CD4-positive, CD25-positive, alpha-beta regulatory T cell (primary cell): ENCODE data around the gene CTNNA1. TPM values are rescaled to one million over a fixed set of nuclear protein-coding genes. Genes with fewer than 3 reads are reported as not detected.
"Not testable (repeated sequence)": the region's sequence is repeated elsewhere in the genome, so short reads cannot be mapped to it uniquely, and the experiment has no call there.

Experiments used
- ATAC-seq, 2 donors: fragments of 150-1000 bp; cut with Tn5 transposase; one replicate each; pipeline ENCODE4 v1.10.0; 2021; ENCODE audit warnings: low read depth in 2 of 2, moderate number of reproducible peaks in 2 of 2, moderate library complexity in 1 of 2
- DNase-seq, 3 donors: peaks; one replicate each; pipeline versions ENCODE4 v3.0.0 to v3.0.0-alpha.2; 2012 to 2022; ENCODE audit warnings: mixed read lengths in 1 of 3
- H3K27ac ChIP-seq: one replicate; pipeline ENCODE4 v1.7.0; 2013; ENCODE audit warnings: mild to moderate bottlenecking, low read length; ENCODE audit not compliant: insufficient read depth, poor library complexity, severe bottlenecking
- H3K27me3 ChIP-seq: one replicate; pipeline ENCODE4 v1.7.0; 2013; ENCODE audit warnings: low read length; ENCODE audit not compliant: control insufficient read depth, insufficient read depth
- H3K36me3 ChIP-seq: one replicate; pipeline ENCODE4 v1.7.0; 2013; ENCODE audit warnings: mild to moderate bottlenecking, low read length, moderate library complexity; ENCODE audit not compliant: control insufficient read depth, insufficient read depth
- H3K4me1 ChIP-seq: 2 replicates; pipeline ENCODE4 v1.7.0; 2013; ENCODE audit warnings: mild to moderate bottlenecking, low read length; ENCODE audit not compliant: insufficient read depth, control insufficient read depth, poor library complexity, severe bottlenecking
- H3K4me3 ChIP-seq: one replicate; pipeline ENCODE4 v1.7.0; 2013; ENCODE audit warnings: low read depth, mild to moderate bottlenecking, low read length, moderate library complexity
- H3K9me3 ChIP-seq, 2 experiments: 1 replicate in 1 of 2; 2 replicates in 1 of 2; pipeline ENCODE4 v1.7.0; 2013; ENCODE audit warnings: low read length in 2 of 2, mild to moderate bottlenecking in 1 of 2, moderate library complexity in 1 of 2; ENCODE audit not compliant: control insufficient read depth in 2 of 2
- H3K27ac Mint-ChIP-seq, 3 donors: one replicate each; pipeline ENCODE4 v1.8.0; 2020 to 2022; ENCODE audit warnings: mild to moderate bottlenecking in 3 of 3, mixed read lengths in 3 of 3, moderate library complexity in 2 of 3
- H3K27me3 Mint-ChIP-seq: one replicate; pipeline ENCODE4 v1.8.0; 2022; ENCODE audit warnings: mild to moderate bottlenecking, mixed read lengths
- H3K36me3 Mint-ChIP-seq: one replicate; pipeline ENCODE4 v1.8.0; 2020; ENCODE audit warnings: mixed read lengths
- H3K4me1 Mint-ChIP-seq, 4 donors: one replicate each; pipeline ENCODE4 v1.8.0; 2020 to 2022; ENCODE audit warnings: mixed read lengths in 4 of 4, mild to moderate bottlenecking in 1 of 4
- H3K4me3 Mint-ChIP-seq, 4 donors: one replicate each; pipeline ENCODE4 v1.8.0; 2020 to 2022; ENCODE audit warnings: mild to moderate bottlenecking in 4 of 4, mixed read lengths in 4 of 4, moderate library complexity in 3 of 4
- H3K9me3 Mint-ChIP-seq, 7 donors: one replicate each; pipeline ENCODE4 v1.8.0; 2020 to 2022; ENCODE audit warnings: mixed read lengths in 7 of 7, mild to moderate bottlenecking in 3 of 7, moderate library complexity in 2 of 7
- polyA plus RNA-seq, 4 donors: library from polyadenylated mRNA; unstranded; fragments of 300-500 nt; fragmentation: Illumina TruSeq; gene quantifications; one replicate each; pipeline ENCODE4 v1.2.3, GENCODE V29; 2021
- total RNA-seq: library from RNA; stranded (reverse); gene quantifications from one replicate; pipeline ENCODE4 v1.2.3, GENCODE V29; 2022

CTNNA1 gene
- total and polyA plus RNA-seq, 5 donors from 2014 or later, result 8.9 to 48.6 (median 13.5) TPM

GRCh38 chr5:138725818-138726416 is 27.3 kb upstream of the CTNNA1 start:
- no peaks in the 10 kb centered on the region for H3K4me1 ChIP-seq
- H3K4me1 Mint-ChIP-seq, result peaks cover 0 to 6% (median 4%) of the 10 kb centered on the region in 4 donors
- H3K27me3 ChIP-seq, result no peaks in the 10 kb centered on the region
- H3K4me3 Mint-ChIP-seq, result no peak overlapping the region
- H3K27ac ChIP-seq, result no peak overlapping the region
- no peak for DNase-seq
- no peaks in the 10 kb centered on the region for H3K9me3 ChIP-seq
- H3K4me3 ChIP-seq, result no peak overlapping the region
- H3K27ac Mint-ChIP-seq, result peak overlapping the region in 1 of 3 donors; percentile 40
- H3K9me3 Mint-ChIP-seq, result peaks cover 0 to 2% (median 0%) of the 10 kb centered on the region in 7 donors
- H3K27me3 Mint-ChIP-seq, result peaks cover 26% of the 10 kb centered on the region
- H3K36me3 ChIP-seq, result no peaks in the 10 kb centered on the region
- no peak for ATAC-seq
- H3K36me3 Mint-ChIP-seq, result no peaks in the 10 kb centered on the region

- Mint-ChIP-seq H3K4me3 (no peak overlapping the region), H3K27ac (no peak overlapping the region), H3K9me3 (peaks cover 0 to 2% (median 0%) of the 10 kb centered on the region in 7 donors), H3K4me1 (peaks cover 0 to 6% (median 4%) of the 10 kb centered on the region in 4 donors), H3K36me3 (no peaks in the 10 kb centered on the region), H3K27me3 (peaks cover 26% of the 10 kb centered on the region)
- Histone ChIP-seq H3K36me3 (no peaks in the 10 kb centered on the region), H3K4me1 (no peaks in the 10 kb centered on the region), H3K27me3 (no peaks in the 10 kb centered on the region), H3K4me3 (no peak overlapping the region), H3K27ac (no peak overlapping the region), H3K9me3 (no peaks in the 10 kb centered on the region)
- DNase-seq (peak in 1 of 3 donors; percentile 15), ATAC-seq (no peak)
Observed at GRCh38 chr5:138726848-138727247, 26.4 kb upstream of the CTNNA1 start.

- H3K27me3 ChIP-seq, H3K36me3 Mint-ChIP-seq, H3K27ac Mint-ChIP-seq, H3K27ac ChIP-seq, H3K4me3 Mint-ChIP-seq, H3K9me3 Mint-ChIP-seq, ATAC-seq, H3K36me3 ChIP-seq, H3K27me3 Mint-ChIP-seq, DNase-seq, H3K4me1 ChIP-seq, H3K9me3 ChIP-seq, H3K4me3 ChIP-seq, H3K4me1 Mint-ChIP-seq: not testable (repeated sequence)
Observed at GRCh38 chr5:138730496-138730895, 22.7 kb upstream of the CTNNA1 start.

GRCh38 chr5:138732466-138732865 is 20.8 kb upstream of the CTNNA1 start:
- Mint-ChIP-seq H3K4me1 (peaks cover 0 to 7% (median 0%) of the 10 kb centered on the region in 4 donors), H3K4me3 (no peak overlapping the region), H3K36me3 (no peaks in the 10 kb centered on the region), H3K27ac (no peak overlapping the region), H3K9me3 (peaks cover 0 to 3% (median 0%) of the 10 kb centered on the region in 7 donors), H3K27me3 (peaks cover 8% of the 10 kb centered on the region)
- no peaks in the 10 kb centered on the region for H3K4me1 ChIP-seq
- H3K9me3 ChIP-seq, result no peaks in the 10 kb centered on the region
- no peaks in the 10 kb centered on the region for H3K27me3 ChIP-seq
- H3K27ac ChIP-seq, result no peak overlapping the region
- no peak for ATAC-seq
- no peak overlapping the region for H3K4me3 ChIP-seq
- DNase-seq, result no peak
- H3K36me3 ChIP-seq, result no peaks in the 10 kb centered on the region

- Mint-ChIP-seq H3K27me3 (peaks cover 8% of the 10 kb centered on the region), H3K36me3 (no peaks in the 10 kb centered on the region), H3K4me3 (no peak overlapping the region), H3K27ac (no peak overlapping the region), H3K9me3 (peaks cover 0 to 3% (median 0%) of the 10 kb centered on the region in 7 donors), H3K4me1 (peaks cover 0 to 9% (median 0%) of the 10 kb centered on the region in 4 donors)
- H3K4me3 ChIP-seq, result no peak overlapping the region
- no peaks in the 10 kb centered on the region for H3K36me3 ChIP-seq
- no peaks in the 10 kb centered on the region for H3K4me1 ChIP-seq
- H3K27ac ChIP-seq, result no peak overlapping the region
- DNase-seq (no peak), ATAC-seq (no peak)
- H3K27me3 ChIP-seq, result no peaks in the 10 kb centered on the region
- no peaks in the 10 kb centered on the region for H3K9me3 ChIP-seq
Observed at GRCh38 chr5:138732933-138733332, 20.3 kb upstream of the CTNNA1 start.

- peaks cover 8% of the 10 kb centered on the region for H3K27me3 Mint-ChIP-seq
- H3K4me3 ChIP-seq, result no peak overlapping the region
- peaks cover 0 to 3% (median 0%) of the 10 kb centered on the region in 7 donors for H3K9me3 Mint-ChIP-seq
- no peaks in the 10 kb centered on the region for H3K36me3 Mint-ChIP-seq
- H3K27ac ChIP-seq, result no peak overlapping the region
- peaks cover 0 to 9% (median 0%) of the 10 kb centered on the region in 4 donors for H3K4me1 Mint-ChIP-seq
- DNase-seq (no peak), ATAC-seq (no peak)
- no peaks in the 10 kb centered on the region for H3K4me1 ChIP-seq
- no peak overlapping the region for H3K4me3 Mint-ChIP-seq
- no peaks in the 10 kb centered on the region for H3K9me3 ChIP-seq
- H3K27me3 ChIP-seq, result no peaks in the 10 kb centered on the region
- no peaks in the 10 kb centered on the region for H3K36me3 ChIP-seq
- H3K27ac Mint-ChIP-seq, result no peak overlapping the region
Observed at GRCh38 chr5:138733509-138733908, 19.7 kb upstream of the CTNNA1 start.

GRCh38 chr5:138736293-138736692 is 16.9 kb upstream of the CTNNA1 start:
- H3K9me3 Mint-ChIP-seq, result peaks cover 0 to 3% (median 0%) of the 10 kb centered on the region in 7 donors
- Histone ChIP-seq H3K27me3 (no peaks in the 10 kb centered on the region), H3K9me3 (no peaks in the 10 kb centered on the region), H3K4me1 (no peaks in the 10 kb centered on the region), H3K27ac (no peak overlapping the region), H3K4me3 (no peak overlapping the region), H3K36me3 (no peaks in the 10 kb centered on the region)
- no peak for DNase-seq
- H3K36me3 Mint-ChIP-seq, result no peaks in the 10 kb centered on the region
- peaks cover 0 to 9% (median 0%) of the 10 kb centered on the region in 4 donors for H3K4me1 Mint-ChIP-seq
- H3K27ac Mint-ChIP-seq, result no peak overlapping the region
- H3K27me3 Mint-ChIP-seq, result peaks cover 8% of the 10 kb centered on the region
- H3K4me3 Mint-ChIP-seq, result no peak overlapping the region
- ATAC-seq, result no peak
